ENCODE data around the gene TNC.

Gene TNC

GRCh38 chr9:115117999-115118878, at the start of gene TNC:
TNC (minus strand) TSS chr9:115118157; CDS start chr9:115091018, 27,139 bp downstream.
- DNase-seq (ENCODE audit: low read depth): peak; percentile 82

DNA sequence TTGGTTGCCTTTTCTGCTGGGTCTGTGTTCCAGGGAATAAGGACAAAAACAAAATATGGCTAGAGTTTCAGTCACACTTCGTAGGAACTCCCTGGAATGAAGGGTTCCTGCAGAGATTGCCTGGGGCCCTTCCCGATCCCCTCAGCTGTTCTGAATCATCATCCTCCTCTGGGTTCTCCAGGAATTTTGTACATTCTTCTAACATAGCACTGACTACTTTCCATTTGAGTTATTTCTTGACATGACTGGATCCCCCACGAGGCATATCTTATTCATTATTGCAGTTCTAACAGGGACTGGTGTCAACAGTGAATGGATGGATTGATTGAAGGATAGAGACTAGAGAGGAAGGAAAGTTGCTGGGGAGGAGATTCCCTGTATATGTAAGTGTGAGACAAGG, 49.2 kb upstream of the TNC start:
- peak; percentile 54 for DNase-seq (ENCODE audit: low read depth)

GRCh38 chr9:115165233-115165632, 47.3 kb upstream of the TNC start:
- DNase-seq (ENCODE audit: low read depth): no peak

DNA sequence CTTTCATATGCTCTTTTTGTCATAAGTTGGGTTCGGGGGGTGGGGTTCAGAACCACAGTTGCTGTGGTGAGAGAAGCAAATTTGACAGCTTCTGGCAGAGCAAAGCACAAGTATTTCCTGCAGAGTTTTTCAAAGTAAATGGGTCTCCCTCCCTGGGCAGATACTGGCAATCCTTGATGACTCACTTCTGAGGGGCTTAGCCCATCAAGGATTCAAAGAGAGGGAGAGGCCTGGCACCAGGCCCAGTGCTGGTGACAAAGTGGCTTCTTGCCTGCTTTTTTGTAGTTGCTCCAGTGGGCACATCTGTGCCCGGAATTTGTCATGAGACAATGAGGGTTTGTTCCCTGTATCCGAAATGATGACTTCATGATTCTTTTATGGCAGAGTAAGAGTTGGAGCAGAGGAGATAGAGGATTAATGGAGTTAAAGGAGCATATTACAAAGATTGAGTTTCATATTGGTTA, 46.6 kb upstream of the TNC start:
- peak; percentile 31 for DNase-seq (ENCODE audit: low read depth)

DNA sequence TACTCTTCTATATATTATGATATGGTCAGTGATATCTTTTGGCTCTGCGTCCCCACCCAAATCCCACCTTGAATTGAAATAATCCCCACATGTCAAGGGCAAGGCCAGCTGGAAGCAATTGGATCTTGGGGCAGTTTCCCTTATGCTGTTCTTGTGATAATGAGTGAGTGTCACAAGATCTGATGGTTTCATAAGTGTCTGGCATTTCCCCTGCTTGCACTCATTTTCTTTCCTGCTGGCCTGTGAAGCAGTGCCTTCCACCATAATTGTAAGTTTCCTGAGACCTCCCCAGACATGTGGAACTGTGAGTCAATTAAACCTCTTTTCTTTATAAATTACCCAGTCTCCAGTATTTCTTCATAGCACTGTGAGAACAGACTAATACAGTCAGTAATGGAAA, 45.0 kb upstream of the TNC start:
- peak; percentile 33 for DNase-seq (ENCODE audit: low read depth)

DNA sequence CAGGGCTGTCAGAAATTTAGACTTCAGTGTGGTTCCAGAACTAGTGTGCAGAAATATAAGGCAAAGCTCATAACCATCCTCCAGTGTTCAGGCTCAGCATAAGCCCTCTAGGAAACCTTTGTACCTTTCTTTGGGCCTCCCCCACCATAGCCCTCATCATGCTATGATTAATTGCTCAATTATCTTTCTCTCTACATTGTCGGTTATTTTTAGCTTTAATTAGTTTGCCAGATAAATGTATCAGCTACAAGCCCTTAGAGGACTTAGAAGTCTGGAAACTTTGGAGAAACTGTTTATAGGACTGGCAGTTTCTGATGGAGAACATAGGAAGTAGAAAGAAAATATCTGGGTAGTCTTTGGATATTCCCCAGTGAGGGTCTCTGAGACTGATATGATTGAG, 43.5 kb upstream of the TNC start:
- DNase-seq (ENCODE audit: low read depth): no peak

DNA sequence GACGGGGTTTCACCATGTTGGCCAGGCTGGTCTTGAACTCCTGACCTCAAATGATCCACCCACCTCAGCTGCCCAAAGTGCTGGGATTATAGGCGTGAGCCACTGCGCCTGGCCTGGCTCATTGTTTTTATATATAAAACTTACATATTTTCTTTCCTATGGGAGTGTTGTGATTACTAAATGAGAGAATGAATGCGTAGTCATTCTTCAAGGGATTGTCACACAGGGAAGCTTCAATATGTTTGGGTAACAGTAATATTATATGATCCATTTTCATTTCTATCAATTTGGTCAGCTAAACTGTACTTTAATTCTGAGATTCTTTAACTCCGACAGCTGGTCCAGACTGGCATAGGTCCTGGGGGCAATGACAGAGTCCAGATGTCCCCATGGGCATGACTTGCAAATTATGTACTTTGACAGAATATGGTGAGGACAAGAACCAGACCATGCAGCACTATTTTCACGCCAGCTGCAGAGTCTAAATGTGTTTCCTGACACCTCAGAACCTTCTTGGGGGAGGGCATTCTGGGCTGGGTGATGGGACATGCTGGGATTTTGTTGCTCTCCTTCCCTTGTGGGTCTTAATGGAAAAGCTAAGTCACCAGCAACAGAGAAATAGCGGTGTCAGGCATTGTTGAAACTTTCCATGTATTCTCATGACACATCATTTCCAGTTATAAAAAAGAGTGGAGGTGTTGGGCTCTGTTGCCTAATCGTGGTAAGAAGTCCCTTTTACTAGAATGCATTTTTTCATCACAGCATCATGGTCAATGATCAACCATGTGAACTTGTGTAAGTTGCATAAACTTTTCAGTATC, 40.9 kb upstream of the TNC start:
- DNase-seq (ENCODE audit: low read depth): peak; percentile 70

- DNase-seq (ENCODE audit: low read depth): peak; percentile 74
Measured at GRCh38 chr9:115157245-115157674, 39.3 kb upstream of the TNC start.

- no peak for DNase-seq (ENCODE audit: low read depth)
Measured at GRCh38 chr9:115155037-115155436, 37.1 kb upstream of the TNC start.

DNA sequence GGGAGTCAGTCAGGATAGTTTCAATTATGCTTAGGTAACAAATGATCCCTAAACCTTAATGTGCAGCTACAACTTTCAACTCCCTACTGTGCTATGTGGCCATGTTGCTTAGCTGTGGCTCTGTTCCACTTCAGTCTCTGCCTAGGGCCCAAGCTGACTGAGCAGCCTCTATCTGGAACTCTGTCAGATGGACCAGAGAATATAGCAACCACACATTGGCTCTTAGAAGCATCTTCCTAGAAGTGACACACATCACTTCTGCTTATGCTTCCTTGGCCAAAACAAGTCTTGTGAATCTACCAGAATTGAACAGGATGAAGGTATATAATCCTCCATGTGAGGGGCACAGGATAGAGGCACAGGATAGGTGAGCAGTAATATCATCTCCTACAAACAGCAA, 36.7 kb upstream of the TNC start:
- DNase-seq (ENCODE audit: low read depth): no peak

GRCh38 chr9:115152281-115152820, 34.4 kb upstream of the TNC start:
- no peak for DNase-seq (ENCODE audit: low read depth)

DNA sequence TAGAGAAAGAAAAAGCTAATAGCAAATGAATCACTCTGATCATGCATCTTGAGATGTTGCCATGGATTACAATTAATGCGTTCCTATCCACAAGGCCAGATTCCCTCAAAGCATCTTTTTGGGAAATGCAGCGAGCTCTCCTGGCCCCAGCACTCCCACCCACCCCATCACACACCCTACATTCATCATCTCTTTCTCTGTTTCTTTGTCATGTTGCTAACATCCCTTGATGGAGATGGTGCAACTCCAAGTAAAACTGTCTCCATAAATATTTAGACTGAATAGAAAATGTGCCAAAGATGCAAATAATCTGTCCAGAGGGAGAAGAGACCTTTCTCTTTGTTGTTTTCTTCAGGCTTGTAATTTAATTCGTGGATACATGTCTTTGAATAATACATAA, 30.8 kb upstream of the TNC start:
- no peak for DNase-seq (ENCODE audit: low read depth)

GRCh38 chr9:115146581-115147021, 28.6 kb upstream of the TNC start:
- DNase-seq (ENCODE audit: low read depth): peak; percentile 80

DNA sequence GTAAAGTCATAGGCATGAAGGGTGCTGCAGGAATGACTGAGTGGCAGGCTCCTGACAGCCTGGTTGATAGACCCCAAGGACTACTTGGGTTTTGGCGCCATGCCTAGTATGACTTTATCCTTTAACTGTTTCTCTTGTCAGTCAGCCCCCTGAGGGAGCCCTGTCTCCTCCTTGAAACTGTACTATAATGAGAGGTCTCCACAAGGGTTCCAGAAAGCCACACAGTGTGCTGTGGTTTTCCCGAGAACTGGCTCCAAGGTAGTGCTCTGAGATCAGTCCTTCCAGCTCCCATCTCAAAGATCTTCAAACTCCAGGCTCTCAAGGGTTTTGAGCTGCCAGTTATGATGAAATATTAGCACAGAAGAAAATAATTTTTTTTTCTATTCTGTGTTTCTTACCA, 26.7 kb upstream of the TNC start:
- DNase-seq (ENCODE audit: low read depth): no peak

DNA sequence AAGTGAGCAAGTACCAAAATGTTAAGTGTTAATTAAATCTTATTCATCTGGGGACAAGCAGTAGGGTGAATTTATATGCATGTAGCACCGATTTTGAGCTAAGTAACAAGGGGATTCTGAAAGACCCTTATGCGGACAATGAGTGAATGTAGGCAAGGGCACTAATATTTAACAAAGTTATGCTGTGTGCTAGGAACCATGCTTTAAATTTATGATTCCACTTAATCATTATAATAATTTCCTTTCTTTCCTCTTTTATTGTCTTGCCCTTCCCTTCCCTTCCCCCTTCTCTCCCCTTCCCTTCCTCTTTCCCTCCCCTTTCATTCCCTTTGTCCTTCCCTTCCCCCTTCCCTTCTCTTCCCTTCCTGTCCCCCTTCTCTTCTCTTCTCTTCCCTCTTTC, 25.7 kb upstream of the TNC start:
- DNase-seq (ENCODE audit: low read depth): no peak

DNA sequence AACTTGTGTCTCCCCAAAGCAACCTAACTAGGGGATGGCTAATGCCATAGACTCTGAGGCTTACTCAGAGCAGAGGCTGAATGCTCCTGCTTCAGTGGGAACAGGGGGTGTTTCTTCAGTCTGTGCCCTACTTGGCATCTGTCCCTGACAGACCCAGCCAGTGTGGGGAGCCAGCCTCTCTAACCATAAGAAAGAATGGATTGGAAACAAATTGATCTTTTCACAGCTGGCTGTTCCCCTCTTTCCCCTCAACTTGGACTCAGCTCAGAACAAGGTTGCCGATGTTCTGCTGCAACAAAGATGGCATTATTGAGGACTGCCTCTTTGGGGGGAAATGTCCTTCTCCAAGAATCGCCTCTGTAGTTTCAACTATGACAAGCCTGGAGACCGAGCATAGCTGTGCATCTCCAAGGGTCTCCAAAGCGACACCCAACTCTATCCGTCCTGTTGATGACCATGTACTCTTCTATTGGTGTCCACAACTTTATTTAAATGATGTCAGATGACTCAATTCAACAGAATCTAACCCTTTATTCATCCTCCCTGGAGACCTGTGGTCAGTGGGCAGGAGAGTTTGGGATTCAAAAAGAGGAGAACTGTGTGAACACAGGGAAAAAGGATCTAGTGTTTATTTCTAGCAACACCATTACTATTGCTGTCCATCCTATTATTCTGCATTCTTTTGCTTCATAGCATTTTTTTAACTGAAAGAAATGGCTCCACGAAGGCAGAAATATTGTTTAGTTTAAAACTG, 24.7 kb upstream of the TNC start:
- peak; percentile 85 for DNase-seq (ENCODE audit: low read depth)

GRCh38 chr9:115142090-115142489, 24.1 kb upstream of the TNC start:
- DNase-seq (ENCODE audit: low read depth): no peak

DNA sequence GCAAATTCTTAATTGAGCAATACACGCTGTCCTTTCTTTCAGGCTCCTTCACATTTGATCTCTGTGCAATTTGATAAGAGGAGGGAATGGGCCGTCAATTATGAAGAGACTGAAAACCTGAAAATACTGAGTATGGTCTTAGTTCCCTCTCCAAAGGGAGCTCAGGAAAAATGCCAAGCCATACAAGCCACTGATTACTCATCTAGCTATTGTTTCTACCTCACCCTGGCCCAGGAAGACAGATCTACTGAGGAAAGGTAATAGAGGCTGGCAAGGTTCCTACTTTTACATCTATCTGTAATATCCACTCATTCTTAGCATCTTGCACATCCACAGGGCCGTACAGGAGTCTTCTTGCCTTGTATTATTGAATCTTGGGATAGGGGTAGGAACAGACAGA, 23.7 kb upstream of the TNC start:
- DNase-seq (ENCODE audit: low read depth): no peak

DNA sequence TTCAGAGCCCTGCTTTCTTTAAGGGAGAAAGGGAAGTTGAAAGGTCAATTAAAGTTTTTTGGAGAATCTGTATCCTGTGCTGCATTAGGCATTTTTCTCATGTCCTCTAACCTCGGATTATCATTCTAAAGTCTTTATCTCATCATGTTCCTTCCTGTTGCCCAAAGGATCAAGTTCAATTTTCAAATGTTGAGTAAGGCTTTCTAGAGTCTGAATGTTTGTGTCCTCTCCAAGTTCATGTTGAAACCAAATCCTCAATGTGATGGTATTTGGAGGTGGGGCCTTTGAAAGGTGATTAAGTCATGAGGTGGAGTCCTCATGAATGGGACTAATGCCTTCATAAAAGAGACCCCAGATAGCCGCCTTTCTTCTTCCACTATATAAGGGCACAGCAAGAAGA, 20.2 kb upstream of the TNC start:
- DNase-seq (ENCODE audit: low read depth): no peak

- no peak for DNase-seq (ENCODE audit: low read depth)
Measured at GRCh38 chr9:115137526-115137925, 19.6 kb upstream of the TNC start.

- DNase-seq (ENCODE audit: low read depth): no peak
Measured at GRCh38 chr9:115135821-115136778, 18.1 kb upstream of the TNC start.
